Naive thymus-derived CD8-positive, alpha-beta T cell (primary cell): ENCODE data around the gene SCYGR5. TPM values are rescaled to one million over a fixed set of nuclear protein-coding genes. Genes with fewer than 3 reads are reported as not detected.
"Not testable (repeated sequence)": the region's sequence is repeated elsewhere in the genome, so short reads cannot be mapped to it uniquely, and the experiment has no call there.

ENCODE experiments used
- ATAC-seq, 2 donors: fragments of 150-1000 bp; cut with Tn5 transposase in 1 of 2; sonication (Bioruptor Pico), chemical (Tn5 transposase) in 1 of 2; 1 replicate in 1 of 2; 2 replicates in 1 of 2; pipeline ENCODE4 v1.10.0; 2021; ENCODE audit warnings: mild to moderate bottlenecking in 2 of 2, moderate library complexity in 2 of 2
- POLR2A ChIA-PET: fragments of 350-600 bp; sonication (Branson Sonifier 250); formaldehyde crosslinking; loops from one replicate; lab custom pipeline; 2021; ENCODE audit warnings: antibody characterized with exemption; lab: Charles Lee
- DNase-seq, 10 donors: peaks; one replicate each; pipeline versions ENCODE4 v3.0.0 to v3.0.0-alpha.2; 2020 to 2022
- H3K27ac Mint-ChIP-seq, 10 donors: one replicate each; pipeline ENCODE4 v1.8.0; 2020 to 2022; ENCODE audit warnings: mild to moderate bottlenecking in 10 of 10, mixed read lengths in 10 of 10, moderate library complexity in 4 of 10, inconsistent platforms in 1 of 10
- H3K27me3 Mint-ChIP-seq, 5 donors: one replicate each; pipeline ENCODE4 v1.8.0; 2021 to 2022; ENCODE audit warnings: mixed read lengths in 5 of 5
- H3K36me3 Mint-ChIP-seq, 3 donors: one replicate each; pipeline ENCODE4 v1.8.0; 2020 to 2022; ENCODE audit warnings: mixed read lengths in 3 of 3, mild to moderate bottlenecking in 2 of 3, inconsistent platforms in 1 of 3
- H3K4me1 Mint-ChIP-seq, 4 donors: one replicate each; pipeline ENCODE4 v1.8.0; 2021 to 2022; ENCODE audit warnings: mixed read lengths in 4 of 4
- H3K4me3 Mint-ChIP-seq, 10 donors: one replicate each; pipeline ENCODE4 v1.8.0; 2020 to 2022; ENCODE audit warnings: mild to moderate bottlenecking in 10 of 10, mixed read lengths in 10 of 10, moderate library complexity in 6 of 10, inconsistent platforms in 1 of 10
- H3K9me3 Mint-ChIP-seq, 9 donors: one replicate each; pipeline ENCODE4 v1.8.0; 2020 to 2022; ENCODE audit warnings: mixed read lengths in 9 of 9, mild to moderate bottlenecking in 3 of 9, inconsistent platforms in 1 of 9, moderate library complexity in 1 of 9
- polyA plus RNA-seq, 3 donors: library from polyadenylated mRNA; unstranded; fragments of 300-500 nt; fragmentation: Illumina TruSeq; gene quantifications; one replicate each; pipeline ENCODE4 v1.2.3, GENCODE V29; 2021
- total RNA-seq, 8 experiments: library from RNA in 2 of 8; stranded (reverse) in 2 of 8; gene quantifications; one replicate each; pipeline ENCODE4 v1.2.3 and lab custom pipeline; 2021 to 2026

SCYGR5 gene
- total and polyA plus RNA-seq, 5 experiments from 2014 or later: not detected

- no peaks in the 10 kb centered on the region for H3K36me3 Mint-ChIP-seq
- ATAC-seq (no peak), DNase-seq (no peak)
- H3K4me3 Mint-ChIP-seq: no peak overlapping the region
- POLR2A ChIA-PET: no interaction called here
- H3K27ac Mint-ChIP-seq: no peak overlapping the region
- H3K4me1 Mint-ChIP-seq: no peaks in the 10 kb centered on the region
- H3K27me3 Mint-ChIP-seq: peaks cover 0 to 10% (median 2%) of the 10 kb centered on the region in 5 donors
- no peaks in the 10 kb centered on the region for H3K9me3 Mint-ChIP-seq
Measured at GRCh38 chr2:227653419-227653818, 13.2 kb upstream of the SCYGR5 start.

- H3K4me1 Mint-ChIP-seq: no peaks in the 10 kb centered on the region
- POLR2A ChIA-PET: no interaction called here
- H3K27ac Mint-ChIP-seq: no peak overlapping the region
Measured at GRCh38 chr2:227654426-227654825, 12.2 kb upstream of the SCYGR5 start.

GRCh38 chr2:227655454-227655853, 11.2 kb upstream of the SCYGR5 start:
- Mint-ChIP-seq H3K4me3 (no peak overlapping the region), H3K9me3 (no peaks in the 10 kb centered on the region)
- no peak for ATAC-seq

More at GRCh38 chr2:227654426-227654825, 12.2 kb upstream of the SCYGR5 start:
- Mint-ChIP-seq H3K4me3 (no peak overlapping the region), H3K9me3 (no peaks in the 10 kb centered on the region), H3K27me3 (peaks cover 0 to 5% (median 0%) of the 10 kb centered on the region in 5 donors), H3K36me3 (no peaks in the 10 kb centered on the region)
- ATAC-seq: no peak
- DNase-seq: no peak

GRCh38 chr2:227657199-227657845, 9.3 kb upstream of the SCYGR5 start:
- POLR2A ChIA-PET: no interaction called here
- no peak overlapping the region for H3K27ac Mint-ChIP-seq
- DNase-seq (no peak), ATAC-seq (no peak)
- H3K27me3 Mint-ChIP-seq: peaks cover 0 to 4% (median 0%) of the 10 kb centered on the region in 5 donors
- H3K4me3 Mint-ChIP-seq: no peak overlapping the region
- no peaks in the 10 kb centered on the region for H3K4me1 Mint-ChIP-seq
- H3K36me3 Mint-ChIP-seq: no peaks in the 10 kb centered on the region
- H3K9me3 Mint-ChIP-seq: no peaks in the 10 kb centered on the region

More at GRCh38 chr2:227655454-227655853, 11.2 kb upstream of the SCYGR5 start:
- DNase-seq: no peak
- no peak overlapping the region for H3K27ac Mint-ChIP-seq
- no peaks in the 10 kb centered on the region for H3K36me3 Mint-ChIP-seq
- H3K27me3 Mint-ChIP-seq: peaks cover 0 to 3% (median 0%) of the 10 kb centered on the region in 5 donors
- H3K4me1 Mint-ChIP-seq: no peaks in the 10 kb centered on the region
- POLR2A ChIA-PET: no interaction called here

GRCh38 chr2:227661025-227661649, 5.5 kb upstream of the SCYGR5 start:
- H3K27ac Mint-ChIP-seq: no peak overlapping the region
- POLR2A ChIA-PET: no interaction called here

GRCh38 chr2:227661827-227662226, 4.8 kb upstream of the SCYGR5 start:
- POLR2A ChIA-PET: no interaction called here

More at GRCh38 chr2:227661025-227661649, 5.5 kb upstream of the SCYGR5 start:
- no peaks in the 10 kb centered on the region for H3K4me1 Mint-ChIP-seq
- no peaks in the 10 kb centered on the region for H3K36me3 Mint-ChIP-seq
- peaks cover 0 to 4% (median 0%) of the 10 kb centered on the region in 5 donors for H3K27me3 Mint-ChIP-seq
- H3K9me3 Mint-ChIP-seq: no peaks in the 10 kb centered on the region
- DNase-seq: no peak
- ATAC-seq: no peak
- no peak overlapping the region for H3K4me3 Mint-ChIP-seq

GRCh38 chr2:227665189-227665940, 1.2 kb upstream of the SCYGR5 start:
- DNase-seq (no peak), ATAC-seq (no peak)
- POLR2A ChIA-PET: no interaction called here
- Mint-ChIP-seq H3K4me1 (no peaks in the 10 kb centered on the region), H3K36me3 (no peaks in the 10 kb centered on the region), H3K27me3 (peaks cover 0 to 4% (median 2%) of the 10 kb centered on the region in 5 donors), H3K27ac (no peak overlapping the region), H3K9me3 (peaks cover 0 to 2% (median 0%) of the 10 kb centered on the region in 9 donors), H3K4me3 (no peak overlapping the region)

More at GRCh38 chr2:227661827-227662226, 4.8 kb upstream of the SCYGR5 start:
- no peaks in the 10 kb centered on the region for H3K9me3 Mint-ChIP-seq
- no peak overlapping the region for H3K27ac Mint-ChIP-seq
- H3K27me3 Mint-ChIP-seq: peaks cover 0 to 4% (median 2%) of the 10 kb centered on the region in 5 donors
- no peak overlapping the region for H3K4me3 Mint-ChIP-seq
- no peak for DNase-seq
- ATAC-seq: no peak
- H3K36me3 Mint-ChIP-seq: no peaks in the 10 kb centered on the region
- H3K4me1 Mint-ChIP-seq: no peaks in the 10 kb centered on the region

GRCh38 chr2:227671170-227671905, 4.7 kb downstream of the SCYGR5 start:
- no peak overlapping the region for H3K4me3 Mint-ChIP-seq
- no peak overlapping the region for H3K27ac Mint-ChIP-seq
- H3K27me3 Mint-ChIP-seq: peaks cover 2 to 12% (median 3%) of the 10 kb centered on the region in 5 donors
- no peaks in the 10 kb centered on the region for H3K4me1 Mint-ChIP-seq
- peaks cover 0 to 2% (median 0%) of the 10 kb centered on the region in 9 donors for H3K9me3 Mint-ChIP-seq
- DNase-seq (no peak), ATAC-seq (no peak)
- POLR2A ChIA-PET: no interaction called here
- no peaks in the 10 kb centered on the region for H3K36me3 Mint-ChIP-seq

GRCh38 chr2:227673620-227674019, 7.0 kb downstream of the SCYGR5 start:
- POLR2A ChIA-PET, DNase-seq, H3K27me3 Mint-ChIP-seq, H3K9me3 Mint-ChIP-seq, ATAC-seq, H3K4me1 Mint-ChIP-seq, H3K4me3 Mint-ChIP-seq, H3K27ac Mint-ChIP-seq, H3K36me3 Mint-ChIP-seq: not testable (repeated sequence)

GRCh38 chr2:227674485-227674884, 7.9 kb downstream of the SCYGR5 start:
- POLR2A ChIA-PET: no interaction called here
- Mint-ChIP-seq H3K27me3 (peaks cover 3 to 9% (median 6%) of the 10 kb centered on the region in 5 donors), H3K36me3 (no peaks in the 10 kb centered on the region), H3K4me3 (no peak overlapping the region), H3K4me1 (no peaks in the 10 kb centered on the region), H3K9me3 (peaks cover 0 to 5% (median 0%) of the 10 kb centered on the region in 9 donors), H3K27ac (no peak overlapping the region)
- DNase-seq: no peak
- no peak for ATAC-seq

GRCh38 chr2:227677928-227678327, 11.3 kb downstream of the SCYGR5 start:
- H3K36me3 Mint-ChIP-seq: no peaks in the 10 kb centered on the region
- no peak overlapping the region for H3K4me3 Mint-ChIP-seq
- POLR2A ChIA-PET: no interaction called here
- no peaks in the 10 kb centered on the region for H3K4me1 Mint-ChIP-seq
- peaks cover 0 to 5% (median 0%) of the 10 kb centered on the region in 9 donors for H3K9me3 Mint-ChIP-seq
- no peak for ATAC-seq
- no peak overlapping the region for H3K27ac Mint-ChIP-seq
- DNase-seq: no peak
- H3K27me3 Mint-ChIP-seq: peaks cover 3 to 9% (median 4%) of the 10 kb centered on the region in 5 donors

- no peaks in the 10 kb centered on the region for H3K4me1 Mint-ChIP-seq
- peaks cover 5 to 29% (median 20%) of the 10 kb centered on the region in 5 donors for H3K27me3 Mint-ChIP-seq
- no peak overlapping the region for H3K27ac Mint-ChIP-seq
- H3K36me3 Mint-ChIP-seq: no peaks in the 10 kb centered on the region
- H3K9me3 Mint-ChIP-seq: peaks cover 0 to 2% (median 0%) of the 10 kb centered on the region in 9 donors
- ATAC-seq (no peak), DNase-seq (no peak)
- no peak overlapping the region for H3K4me3 Mint-ChIP-seq
- POLR2A ChIA-PET: no interaction called here
Measured at GRCh38 chr2:227684258-227684657, 17.7 kb downstream of the SCYGR5 start.
